NB4 (cell line): ENCODE data around the gene AGBL4.

Experiments
- POLR2A ChIP-seq: IDR thresholded peaks from 2 replicates; pipeline ENCODE4 v1.6.1; 2011; ENCODE audit warnings: mild to moderate bottlenecking; ENCODE audit not compliant: insufficient read length; ENCODE audit errors: extremely low read depth
- TF ChIP-seq, protein P1 (sequence below): IDR thresholded peaks from one replicate; pipeline ENCODE4 v1.5.1; 2012; ENCODE audit warnings: low read depth, low read length
- TF ChIP-seq, protein P2 (sequence below): IDR thresholded peaks from 2 replicates; pipeline ENCODE4 v1.6.1; 2011; ENCODE audit warnings: low read depth, low read length

DNA sequence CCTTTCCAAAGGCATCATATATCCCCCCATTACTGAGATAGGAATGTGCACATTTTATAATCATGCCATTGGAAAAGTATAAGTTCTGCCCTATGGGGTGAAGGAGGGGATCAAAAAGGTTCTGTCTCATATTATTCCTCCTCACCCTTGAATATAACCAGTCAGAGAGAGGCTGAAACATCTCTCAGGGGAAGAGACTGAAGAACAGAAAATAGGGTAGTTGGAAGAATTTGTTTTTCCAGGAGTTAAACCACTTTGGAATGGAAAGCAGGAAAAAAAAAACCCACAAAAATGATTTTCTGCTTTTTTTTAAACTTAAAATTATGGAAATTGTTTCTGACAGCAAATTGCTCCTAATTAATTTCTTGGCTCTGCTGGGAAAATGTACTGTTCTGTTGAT lies 1194.3 kb downstream of the AGBL4 start:
- TF ChIP-seq, protein P1, sequence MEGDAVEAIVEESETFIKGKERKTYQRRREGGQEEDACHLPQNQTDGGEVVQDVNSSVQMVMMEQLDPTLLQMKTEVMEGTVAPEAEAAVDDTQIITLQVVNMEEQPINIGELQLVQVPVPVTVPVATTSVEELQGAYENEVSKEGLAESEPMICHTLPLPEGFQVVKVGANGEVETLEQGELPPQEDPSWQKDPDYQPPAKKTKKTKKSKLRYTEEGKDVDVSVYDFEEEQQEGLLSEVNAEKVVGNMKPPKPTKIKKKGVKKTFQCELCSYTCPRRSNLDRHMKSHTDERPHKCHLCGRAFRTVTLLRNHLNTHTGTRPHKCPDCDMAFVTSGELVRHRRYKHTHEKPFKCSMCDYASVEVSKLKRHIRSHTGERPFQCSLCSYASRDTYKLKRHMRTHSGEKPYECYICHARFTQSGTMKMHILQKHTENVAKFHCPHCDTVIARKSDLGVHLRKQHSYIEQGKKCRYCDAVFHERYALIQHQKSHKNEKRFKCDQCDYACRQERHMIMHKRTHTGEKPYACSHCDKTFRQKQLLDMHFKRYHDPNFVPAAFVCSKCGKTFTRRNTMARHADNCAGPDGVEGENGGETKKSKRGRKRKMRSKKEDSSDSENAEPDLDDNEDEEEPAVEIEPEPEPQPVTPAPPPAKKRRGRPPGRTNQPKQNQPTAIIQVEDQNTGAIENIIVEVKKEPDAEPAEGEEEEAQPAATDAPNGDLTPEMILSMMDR = no peak
- TF ChIP-seq POLR2A = no peak
- TF ChIP-seq, protein P2, sequence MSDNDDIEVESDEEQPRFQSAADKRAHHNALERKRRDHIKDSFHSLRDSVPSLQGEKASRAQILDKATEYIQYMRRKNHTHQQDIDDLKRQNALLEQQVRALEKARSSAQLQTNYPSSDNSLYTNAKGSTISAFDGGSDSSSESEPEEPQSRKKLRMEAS = no peak
